GM12878 (cell line): ENCODE results near the gene DISC1. TPM values are rescaled to one million over a fixed set of nuclear protein-coding genes. Genes with fewer than 3 reads are reported as not detected.

ENCODE experiments used
- ATAC-seq: fragments of 200-7000 bp; cut with Tn5 transposase; 3 replicates; pipeline ENCODE4 v1.9.1; 2020; ENCODE audit warnings: mild to moderate bottlenecking, moderate library complexity
- BruUV-seq: library from RNA; stranded (reverse); fragments of 400-500 nt; replicated peaks from 2 replicates; lab custom pipeline; 2021; lab: Mats Ljungman, UMichigan
- CTCF ChIA-PET: fragments of 300-600 bp; sonication (Branson Sonifier 250); formaldehyde crosslinking; extraction: SDS; loops from one replicate; lab custom pipeline; 2021; ENCODE audit warnings: inconsistent platforms; lab: Yijun Ruan, JAX
- POLR2A ChIA-PET: fragments of 350-600 bp; formaldehyde crosslinking; extraction: SDS; loops from one replicate; lab custom pipeline; 2021; ENCODE audit warnings: inconsistent platforms; lab: Charles Lee
- RAD21 ChIA-PET: fragments of 300-600 bp; sonication (Branson Sonifier 250); formaldehyde crosslinking; loops from one replicate; lab custom pipeline; 2023; ENCODE audit warnings: antibody characterized with exemption; ENCODE audit not compliant: unreplicated experiment; lab: Charles Lee
- SMC1A ChIA-PET: fragments of 300-600 bp; sonication (Branson Sonifier 250); formaldehyde crosslinking; loops from one replicate; lab custom pipeline; 2023; ENCODE audit not compliant: unreplicated experiment, uncharacterized antibody; lab: Charles Lee
- DNase-seq: peaks from one replicate; pipeline ENCODE4 v3.0.0-alpha.2; 2011; ENCODE audit warnings: low read depth, low spot score
- FAIRE-seq: peaks from 3 replicates; lab custom pipeline; 2011; peaks lifted over from hg19 to GRCh38; lab: Jason Lieb, UNC
- H2AFZ ChIP-seq: 2 replicates; pipeline ENCODE4 v1.6.0; 2011; ENCODE audit warnings: low read depth, low read length, control low read depth; ENCODE audit not compliant: control insufficient read depth
- H3K27ac ChIP-seq: 2 replicates; pipeline ENCODE4 v1.5.1; 2011; ENCODE audit warnings: control low read depth; ENCODE audit not compliant: control insufficient read depth, insufficient read depth
- H3K27me3 ChIP-seq, 2 experiments: replicated peaks in 1 of 2; 2 replicates each; pipeline versions ENCODE4 v1.6.0 to v1.6.1; 2011; ENCODE audit warnings: low read length in 1 of 2; ENCODE audit not compliant: control insufficient read depth in 2 of 2, insufficient read depth in 2 of 2
- H3K36me3 ChIP-seq, 2 experiments: 2 replicates each; pipeline ENCODE4 v1.5.1; 2011; ENCODE audit warnings: low read length in 1 of 2; ENCODE audit not compliant: control insufficient read depth in 2 of 2, insufficient read depth in 2 of 2
- H3K4me1 ChIP-seq: 2 replicates; pipeline ENCODE4 v1.6.1; 2011; ENCODE audit warnings: mild to moderate bottlenecking, low read length, moderate library complexity, mixed read lengths; ENCODE audit not compliant: control insufficient read depth, insufficient read depth
- H3K4me2 ChIP-seq: 2 replicates; pipeline ENCODE4 v1.6.0; 2011; ENCODE audit warnings: control low read depth; ENCODE audit not compliant: control insufficient read depth, insufficient read depth
- H3K4me3 ChIP-seq: fragments of 200-600 bp; sonication (generic); 2 replicates; pipeline ENCODE4 v1.5.1; 2016
- H3K79me2 ChIP-seq: 2 replicates; pipeline ENCODE4 v1.6.0; 2011; ENCODE audit warnings: low read length; ENCODE audit not compliant: control insufficient read depth, insufficient read depth
- H3K9ac ChIP-seq: 2 replicates; pipeline ENCODE4 v1.8.0; 2011; ENCODE audit warnings: low read length, control low read depth, mixed read lengths; ENCODE audit not compliant: control insufficient read depth, insufficient read depth
- H3K9me3 ChIP-seq: replicated peaks from 3 replicates; pipeline ENCODE4 v1.5.1; 2011; ENCODE audit warnings: mild to moderate bottlenecking, low read length; ENCODE audit not compliant: control insufficient read depth, insufficient read depth
- H4K20me1 ChIP-seq: 2 replicates; pipeline ENCODE4 v1.6.0; 2011; ENCODE audit not compliant: control insufficient read depth, insufficient read depth
- BACH1 ChIP-seq: fragments of 450-650 bp; IDR thresholded peaks from 2 replicates; pipeline ENCODE4 v1.6.1; 2017; ENCODE audit warnings: mild to moderate bottlenecking, borderline replicate concordance
- BCL11A ChIP-seq: IDR thresholded peaks from 2 replicates; pipeline ENCODE4 v1.6.1; 2011; ENCODE audit warnings: low read depth, low read length
- CBX3 ChIP-seq: fragments of 200-600 bp; sonication (generic); IDR thresholded peaks from 2 replicates; pipeline ENCODE4 v1.6.1; 2016; ENCODE audit warnings: low read depth, borderline replicate concordance
- CEBPZ ChIP-seq: fragments of 150-350 bp; IDR thresholded peaks from 2 replicates; pipeline ENCODE4 v1.6.1; 2016; ENCODE audit warnings: low read depth, low read length
- ELK1 ChIP-seq: IDR thresholded peaks from 2 replicates; pipeline ENCODE4 v1.6.1; 2012; ENCODE audit warnings: low read depth, low read length, improper control_type of control experiment
- GABPA ChIP-seq: IDR thresholded peaks from 2 replicates; pipeline ENCODE4 v1.6.1; 2014; ENCODE audit warnings: antibody characterized with exemption, low read depth, mild to moderate bottlenecking, inconsistent platforms
- HCFC1 ChIP-seq: fragments of 150-350 bp; IDR thresholded peaks from 2 replicates; pipeline ENCODE4 v1.6.1; 2014; ENCODE audit warnings: low read length
- IKZF2 ChIP-seq, 2 experiments: fragments of 450-650 bp; IDR thresholded peaks; 2 replicates each; pipeline ENCODE4 v1.6.1; 2017; ENCODE audit warnings: mild to moderate bottlenecking in 2 of 2, moderate library complexity in 2 of 2
- JUND ChIP-seq: IDR thresholded peaks from 2 replicates; pipeline ENCODE4 v1.6.1; 2012; ENCODE audit warnings: low read depth, mild to moderate bottlenecking, low read length, improper control_type of control experiment, moderate library complexity
- POLR2AphosphoS5 ChIP-seq: IDR thresholded peaks from 2 replicates; pipeline ENCODE4 v1.6.1; 2011; ENCODE audit warnings: mild to moderate bottlenecking, low read length, inconsistent platforms
- RFX5 ChIP-seq: IDR thresholded peaks from 2 replicates; pipeline ENCODE4 v1.6.1; 2011; ENCODE audit warnings: low read depth, low read length, improper control_type of control experiment
- SMAD1 ChIP-seq: fragments of 450-650 bp; IDR thresholded peaks from 2 replicates; pipeline ENCODE4 v1.6.1; 2018; ENCODE audit warnings: mild to moderate bottlenecking, low read depth; ENCODE audit not compliant: partially characterized antibody
- TBL1XR1 ChIP-seq: IDR thresholded peaks from 2 replicates; pipeline ENCODE4 v1.6.1; 2012; ENCODE audit warnings: low read depth, low read length, improper control_type of control experiment
- TCF12 ChIP-seq: IDR thresholded peaks from 2 replicates; pipeline ENCODE4 v1.6.1; 2011; ENCODE audit warnings: low read depth, mild to moderate bottlenecking, low read length
- WRNIP1 ChIP-seq: IDR thresholded peaks from 2 replicates; pipeline ENCODE4 v1.6.1; 2011; ENCODE audit warnings: low read depth, low read length, improper control_type of control experiment, borderline replicate concordance
- ZBED1 ChIP-seq: IDR thresholded peaks from 2 replicates; pipeline ENCODE4 v1.6.1; 2016; ENCODE audit warnings: borderline replicate concordance
- ZZZ3 ChIP-seq: IDR thresholded peaks from 2 replicates; pipeline ENCODE4 v1.6.1; 2011; ENCODE audit warnings: low read depth; ENCODE audit not compliant: control insufficient read depth, insufficient read length
- WGBS: methylation state at CpG from one replicate; pipeline ENCODE4 v1.1.6; 2016; ENCODE audit warnings: low lambda C conversion rate; ENCODE audit not compliant: insufficient replicate concordance, insufficient coverage; ENCODE audit errors: missing lambda C conversion rate; 5-methylcytosine and 5-hydroxymethylcytosine counted together
- in situ Hi-C: fragments of 300-500 bp; cut with MboI; formaldehyde crosslinking; loops from 9 replicates; pipeline ENCODE4 v1.14.3; 2018; ENCODE audit warnings: mixed read lengths
- intact Hi-C: fragments of 100-400 bp; cut with micrococcal nuclease; formaldehyde crosslinking; loops from one replicate; pipeline ENCODE4 v1.14.2; 2022; ENCODE audit not compliant: unreplicated experiment
- polyA plus RNA-seq, 11 experiments: library from polyadenylated mRNA; depleted of rRNA in 4 of 11; unstranded in 6 of 11; stranded (reverse) in 5 of 11; fragments of >200 nt; fragmentation: Nextera tagmentation in 4 of 11; fragmentation: Illumina TruSeq in 1 of 11; extraction: Ambion mirVana in 4 of 11; extraction: Trizol in 1 of 11; gene quantifications; 1 replicate in 1 of 11; 2 replicates in 10 of 11; pipeline versions ENCODE4 v1.2.1 to v1.2.3, GENCODE V29; 2011 to 2016; ENCODE audit warnings: inconsistent platforms in 2 of 11, missing spikeins in 2 of 11, low read depth in 1 of 11
- total RNA-seq, 4 experiments: library from RNA; depleted of rRNA in 3 of 4; stranded (reverse); fragments of >200 nt in 3 of 4; fragmentation: Illumina TruSeq in 1 of 4; extraction: Trizol in 1 of 4; gene quantifications; 2 replicates each; pipeline versions ENCODE4 v1.2.1 to v1.2.3, GENCODE V29; 2013 to 2021

The DISC1 gene
- total and polyA plus RNA-seq, 10 of the 15 experiments (the other 5 are each of a cell fraction or from before 2014, with no cell fraction given), result 0.05 to 0.72 (median 0.19) TPM; not detected in 1

- Histone ChIP-seq H2AFZ (no peak overlapping the region), H3K9ac (no peak overlapping the region)
- TF ChIP-seq GABPA, result no peak
- TF ChIP-seq ELK1, result no peak
- no peak for TF ChIP-seq IKZF2 (IDR thresholded peaks at IDR 0.05)
- no peak for TF ChIP-seq TBL1XR1
- TF ChIP-seq CEBPZ, result no peak
- no peak for TF ChIP-seq POLR2AphosphoS5
- TF ChIP-seq RFX5, result no peak
- TF ChIP-seq ZZZ3, result no peak
- TF ChIP-seq CBX3, result no peak
- no peak for TF ChIP-seq JUND
- TF ChIP-seq HCFC1, result no peak
- no peak for TF ChIP-seq SMAD1
- TF ChIP-seq WRNIP1, result no peak
- no peak for TF ChIP-seq BCL11A
- no peak for TF ChIP-seq BACH1
- TF ChIP-seq TCF12, result no peak
- no peak for TF ChIP-seq ZBED1
- TF ChIP-seq, all 136 proteins: peak for 0
- Histone ChIP-seq H3K4me2 (no peak overlapping the region), H3K4me3 (no peak overlapping the region), H4K20me1 (no peaks in the 10 kb centered on the region), H3K27me3 (no peaks in the 10 kb centered on the region; a peak in 1 of 4 replicates), H3K36me3 (no peaks in the 10 kb centered on the region), H3K9me3 (no peaks in the 10 kb centered on the region), H3K27ac (no peak overlapping the region), H3K79me2 (no peaks in the 10 kb centered on the region), H3K4me1 (no peaks in the 10 kb centered on the region)
- FAIRE-seq (no peak), ATAC-seq (no peak), DNase-seq (no peak)
- SMC1A ChIA-PET, result no interaction called here
- in situ Hi-C loops (no loop called here), intact Hi-C loops (no loop called here)
- RAD21 ChIA-PET, result no interaction called here
- no TSS peak for BruUV-seq
- CTCF ChIA-PET, result no interaction called here
- WGBS, result 57% methylated on average over 3 of the region's 3 CpGs
- POLR2A ChIA-PET, result no interaction called here
Observed at GRCh38 chr1:231761252-231761651, 134.7 kb downstream of the DISC1 start.
